ENCODE measurements around the gene SHQ1. TPM values are rescaled to one million over a fixed set of nuclear protein-coding genes. Genes with fewer than 3 reads are reported as not detected.

Gene SHQ1
- total RNA-seq, 1 experiment from 2014 or later = 32.5 TPM

- no peaks in the 10 kb centered on the region for H3K9me3 Mint-ChIP-seq
- Histone ChIP-seq H3K56ac (ENCODE audit: insufficient read length, low read depth, low read length) (no peak overlapping the region), H4K20me1 (ENCODE audit: control insufficient read depth, insufficient read depth, insufficient read length) (no peaks in the 10 kb centered on the region), H4K8ac (replicated peaks; ENCODE audit: insufficient read length, low read depth, low read length) (no peak overlapping the region), H3K14ac (ENCODE audit: insufficient read depth, low read length) (no peak overlapping the region), H3K9ac (ENCODE audit: extremely low read depth, insufficient read length, low read length) (no peak overlapping the region), H3K27me3 (ENCODE audit: insufficient read depth, low read length) (no peaks in the 10 kb centered on the region), H3K23ac (ENCODE audit: insufficient read length, low read depth, low read length) (no peak overlapping the region), H3K4me2 (ENCODE audit: insufficient read depth, insufficient read length, low read length) (no peak overlapping the region), H3K79me2 (ENCODE audit: insufficient read depth, low read length) (no peaks in the 10 kb centered on the region), H3K79me1 (ENCODE audit: insufficient read depth, low read depth, low read length, poor library complexity, severe bottlenecking) (no peaks in the 10 kb centered on the region), H2BK15ac (ENCODE audit: low read depth, low read length) (no peak overlapping the region), H3K27ac (ENCODE audit: insufficient read length, low read depth, low read length) (no peak overlapping the region), H2AFZ (ENCODE audit: low read length) (no peak overlapping the region), H4K5ac (ENCODE audit: insufficient read length, low read depth, low read length) (no peak overlapping the region), H2BK12ac (ENCODE audit: insufficient read length, low read depth, low read length) (no peak overlapping the region), H3K18ac (ENCODE audit: insufficient read length, low read depth, low read length) (no peak overlapping the region), H2BK120ac (ENCODE audit: low read depth, low read length, poor library complexity, severe bottlenecking) (no peak overlapping the region), H3K4me1 (ENCODE audit: insufficient read depth, low read length) (peaks cover 4% of the 10 kb centered on the region), H3K23me2 (ENCODE audit: insufficient read length, low read depth, low read length, poor library complexity, severe bottlenecking) (no peaks in the 10 kb centered on the region), H2BK5ac (ENCODE audit: insufficient read length, low read length) (no peak overlapping the region), H3T11ph (ENCODE audit: low read length) (no peak overlapping the region), H4K91ac (ENCODE audit: insufficient read length, low read depth, low read length) (no peak overlapping the region), H3K4ac (ENCODE audit: low read depth, low read length) (no peak overlapping the region), H2BK20ac (ENCODE audit: low read depth, low read length, poor library complexity, severe bottlenecking) (no peak overlapping the region), H2AK5ac (ENCODE audit: insufficient read length, low read length) (no peak overlapping the region), H3K9me3 (ENCODE audit: control insufficient read depth, low read depth, low read length) (no peaks in the 10 kb centered on the region)
- H3K4me3 Mint-ChIP-seq = no peak overlapping the region
- peaks cover 12 to 17% of the 10 kb centered on the region in 2 experiments for H3K4me1 Mint-ChIP-seq
- no peak overlapping the region for H3K27ac Mint-ChIP-seq
- no peaks in the 10 kb centered on the region for H3K27me3 Mint-ChIP-seq (ENCODE audit: low read depth)
- no peak for TF ChIP-seq CTCF (conservative IDR thresholded peaks at IDR 0.05)
- no peak for DNase-seq
- no peaks in the 10 kb centered on the region; a peak in 2 of 7 replicates for H3K36me3 Mint-ChIP-seq (ENCODE audit: insufficient read depth in 1 of 3, low read depth in 3 of 3)
- WGBS (ENCODE audit: extremely low coverage, insufficient read length, low lambda C conversion rate) = no CpG with 5 or more reads among the region's 3 CpGs
Measured at GRCh38 chr3:72761410-72761809, 86.8 kb downstream of the SHQ1 start.
